Frontal cortex (tissue), 4 donors: ENCODE results near the gene RBBP4. TPM values are rescaled to one million over a fixed set of nuclear protein-coding genes. Genes with fewer than 3 reads are reported as not detected.
"Not testable (repeated sequence)": the region's sequence is repeated elsewhere in the genome, so short reads cannot be mapped to it uniquely, and the experiment has no call there.

Experiments
- DNase-seq, 2 donors: peaks; one replicate each; pipeline ENCODE4 v3.0.0; 2012; ENCODE audit warnings: low spot score in 2 of 2
- FAIRE-seq: peaks from 2 replicates; lab custom pipeline; 2012; peaks lifted over from hg19 to GRCh38; lab: Jason Lieb, UNC
- total RNA-seq: library from RNA; depleted of rRNA; stranded (reverse); fragments of >200 nt; gene quantifications from one replicate; pipeline ENCODE4 v1.2.3, GENCODE V29; 2014
- donor health status: control.
- donor health status: control.
- donor health status: control.

RBBP4 gene
- total RNA-seq, 1 donor from 2014 or later, result 191 TPM

GRCh38 chr1:32684167-32684811 is 33.3 kb downstream of the RBBP4 start:
- DNase-seq, result no peak
- FAIRE-seq, result no peak

GRCh38 chr1:32685498-32685897 is 34.5 kb downstream of the RBBP4 start:
- no peak for DNase-seq
- no peak for FAIRE-seq

GRCh38 chr1:32686387-32686786 is 35.4 kb downstream of the RBBP4 start:
- DNase-seq (no peak), FAIRE-seq (no peak)

GRCh38 chr1:32693455-32694174 is 42.6 kb downstream of the RBBP4 start:
- DNase-seq (no peak), FAIRE-seq (no peak)

- FAIRE-seq, result no peak
- DNase-seq, result no peak
These were observed 44.3 kb downstream of the RBBP4 start for GRCh38 chr1:32695098-32695904.

- no peak for DNase-seq
- no peak for FAIRE-seq
These were observed 45.0 kb downstream of the RBBP4 start for GRCh38 chr1:32696041-32696440.

- not testable (repeated sequence) for FAIRE-seq, DNase-seq
These were observed 46.0 kb downstream of the RBBP4 start for GRCh38 chr1:32696996-32697395.

- no peak for FAIRE-seq
These were observed 50.5 kb downstream of the RBBP4 start for GRCh38 chr1:32701421-32701911.

GRCh38 chr1:32701951-32702598 is 51.1 kb downstream of the RBBP4 start:
- no peak for FAIRE-seq
- DNase-seq, result peak in 1 of 2 donors; percentile 31

More at GRCh38 chr1:32701421-32701911, 50.5 kb downstream of the RBBP4 start:
- no peak for DNase-seq

GRCh38 chr1:32702599-32703478 is 51.8 kb downstream of the RBBP4 start, which contains the start of gene SYNC:
TSS of gene SYNC (minus strand) at chr1:32702770. CDS start at chr1:32702660, 110 bp downstream.
- peak; percentile 67 to 76 for DNase-seq
- no peak for FAIRE-seq

GRCh38 chr1:32703479-32704291 is 52.7 kb downstream of the RBBP4 start:
- FAIRE-seq (no peak), DNase-seq (peak in 1 of 2 donors; percentile 34)

- FAIRE-seq (no peak), DNase-seq (no peak)
These were observed 54.5 kb downstream of the RBBP4 start for GRCh38 chr1:32705516-32705915.

- DNase-seq (no peak), FAIRE-seq (no peak)
These were observed 55.5 kb downstream of the RBBP4 start for GRCh38 chr1:32706491-32706890.

GRCh38 chr1:32709075-32709474 is 58.1 kb downstream of the RBBP4 start:
- DNase-seq, result no peak
- FAIRE-seq, result no peak

GRCh38 chr1:32709476-32709875 is 58.5 kb downstream of the RBBP4 start:
- no peak for FAIRE-seq
- DNase-seq, result no peak

- FAIRE-seq, DNase-seq: not testable (repeated sequence)
These were observed 60.2 kb downstream of the RBBP4 start for GRCh38 chr1:32711221-32711620.

GRCh38 chr1:32713081-32713480 is 62.1 kb downstream of the RBBP4 start:
- FAIRE-seq (no peak), DNase-seq (no peak)

GRCh38 chr1:32714277-32714676 is 63.3 kb downstream of the RBBP4 start:
- DNase-seq (no peak), FAIRE-seq (no peak)
